ENCODE measurements around the gene KSR2. TPM values are rescaled to one million over a fixed set of nuclear protein-coding genes. Genes with fewer than 3 reads are reported as not detected.

KSR2 gene
- total RNA-seq, 2 donors from 2014 or later = 0.07 to 0.08 TPM

DNA sequence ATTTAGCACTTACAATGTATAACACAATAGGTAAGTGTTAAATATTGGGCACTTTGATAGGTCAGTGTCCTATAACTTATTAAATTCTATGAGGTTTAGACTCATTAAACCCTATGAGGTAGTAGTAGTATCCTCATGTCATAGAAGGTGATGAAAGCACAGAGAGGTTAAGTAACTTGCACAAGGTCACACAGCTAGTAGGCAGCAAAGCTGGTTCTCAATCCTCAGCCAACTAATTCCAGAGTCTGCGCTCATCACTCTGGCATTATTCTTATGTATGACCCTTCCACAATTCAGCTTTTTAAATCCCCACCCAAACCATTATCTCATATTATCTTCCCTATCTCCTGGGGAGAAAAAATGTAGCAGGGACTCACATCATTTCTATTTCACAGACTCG is 141.1 kb downstream of the KSR2 start:
- Histone ChIP-seq H3K27ac (no peak overlapping the region), H3K4me3 (no peak overlapping the region), H3K9me3 (peaks cover 0 to 13% of the 10 kb centered on the region in 2 donors), H3K27me3 (no peaks in the 10 kb centered on the region), H3K36me3 (no peaks in the 10 kb centered on the region), H3K4me1 (no peaks in the 10 kb centered on the region)
- TF ChIP-seq, protein P1, sequence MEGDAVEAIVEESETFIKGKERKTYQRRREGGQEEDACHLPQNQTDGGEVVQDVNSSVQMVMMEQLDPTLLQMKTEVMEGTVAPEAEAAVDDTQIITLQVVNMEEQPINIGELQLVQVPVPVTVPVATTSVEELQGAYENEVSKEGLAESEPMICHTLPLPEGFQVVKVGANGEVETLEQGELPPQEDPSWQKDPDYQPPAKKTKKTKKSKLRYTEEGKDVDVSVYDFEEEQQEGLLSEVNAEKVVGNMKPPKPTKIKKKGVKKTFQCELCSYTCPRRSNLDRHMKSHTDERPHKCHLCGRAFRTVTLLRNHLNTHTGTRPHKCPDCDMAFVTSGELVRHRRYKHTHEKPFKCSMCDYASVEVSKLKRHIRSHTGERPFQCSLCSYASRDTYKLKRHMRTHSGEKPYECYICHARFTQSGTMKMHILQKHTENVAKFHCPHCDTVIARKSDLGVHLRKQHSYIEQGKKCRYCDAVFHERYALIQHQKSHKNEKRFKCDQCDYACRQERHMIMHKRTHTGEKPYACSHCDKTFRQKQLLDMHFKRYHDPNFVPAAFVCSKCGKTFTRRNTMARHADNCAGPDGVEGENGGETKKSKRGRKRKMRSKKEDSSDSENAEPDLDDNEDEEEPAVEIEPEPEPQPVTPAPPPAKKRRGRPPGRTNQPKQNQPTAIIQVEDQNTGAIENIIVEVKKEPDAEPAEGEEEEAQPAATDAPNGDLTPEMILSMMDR (IDR thresholded peaks at IDR 0.05) = no peak
- no peak for DNase-seq (ENCODE audit: low spot score)

DNA sequence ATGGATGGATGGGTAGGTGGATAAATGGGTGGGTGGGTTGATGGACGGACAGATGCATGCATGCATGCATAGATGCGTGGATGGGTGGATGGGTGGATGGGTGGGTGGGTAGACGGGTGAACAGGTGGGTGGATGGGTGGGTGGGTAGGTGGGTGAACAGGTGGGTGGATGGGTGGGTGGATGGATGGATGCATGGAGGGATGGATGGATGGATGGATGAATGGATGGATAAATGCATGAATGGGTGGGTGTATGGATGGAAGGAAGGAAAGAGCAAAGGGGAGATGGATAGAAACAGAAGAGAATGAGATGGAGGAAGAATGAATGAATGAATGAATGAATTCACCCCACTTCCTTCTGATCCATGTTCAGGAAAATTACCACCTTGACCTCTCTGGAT is 143.0 kb downstream of the KSR2 start:
- no peaks in the 10 kb centered on the region for H3K36me3 ChIP-seq
- TF ChIP-seq, protein P1 (IDR thresholded peaks at IDR 0.05) = no peak
- H3K4me3 ChIP-seq = no peak overlapping the region

DNA sequence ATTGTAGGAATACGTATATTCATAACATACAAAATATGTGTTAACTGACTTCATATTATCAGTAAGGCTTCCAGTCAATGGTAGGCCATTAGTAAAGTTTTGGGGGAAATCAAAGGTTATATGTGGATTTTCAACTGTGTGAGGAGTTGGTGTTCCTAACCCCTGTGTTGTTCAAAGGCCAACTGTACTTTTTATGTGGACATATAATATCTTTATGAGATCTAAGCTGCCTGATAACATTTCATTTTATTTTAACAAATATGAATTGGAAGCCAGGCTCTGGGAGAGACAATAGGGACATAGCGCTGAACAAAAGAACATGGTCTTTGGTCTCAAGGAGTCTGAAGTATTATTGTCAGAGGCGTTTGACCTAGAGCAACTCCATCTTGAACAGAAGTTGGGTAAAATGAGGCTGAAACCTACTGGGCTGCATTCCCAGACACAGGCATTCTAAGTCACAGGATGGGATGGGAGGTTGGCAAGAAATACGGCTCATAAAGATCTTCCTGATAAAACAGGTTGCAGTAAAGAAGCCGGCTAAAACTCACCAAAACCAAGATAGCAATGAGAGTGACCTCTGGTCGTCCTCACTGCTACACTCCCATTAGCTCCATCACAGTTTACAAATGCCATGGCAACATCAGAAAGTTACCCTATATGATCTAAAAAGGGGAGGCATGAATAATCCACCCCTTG is 147.2 kb downstream of the KSR2 start:
- DNase-seq (ENCODE audit: low spot score) = no peak
- H3K27ac ChIP-seq = no peak overlapping the region
- H3K27me3 ChIP-seq = no peaks in the 10 kb centered on the region
- no peaks in the 10 kb centered on the region for H3K4me1 ChIP-seq
- H3K9me3 ChIP-seq = no peaks in the 10 kb centered on the region
- H3K4me3 ChIP-seq = no peak overlapping the region
- H3K36me3 ChIP-seq = no peaks in the 10 kb centered on the region
- TF ChIP-seq, protein P1 (IDR thresholded peaks at IDR 0.05) = no peak

More for the DNA sequence above, 143.0 kb downstream of the KSR2 start:
- no peaks in the 10 kb centered on the region for H3K27me3 ChIP-seq
- no peak overlapping the region for H3K27ac ChIP-seq
- no peak for DNase-seq (ENCODE audit: low spot score)
- no peaks in the 10 kb centered on the region for H3K4me1 ChIP-seq
- peaks cover 0 to 13% of the 10 kb centered on the region in 2 donors for H3K9me3 ChIP-seq

DNA sequence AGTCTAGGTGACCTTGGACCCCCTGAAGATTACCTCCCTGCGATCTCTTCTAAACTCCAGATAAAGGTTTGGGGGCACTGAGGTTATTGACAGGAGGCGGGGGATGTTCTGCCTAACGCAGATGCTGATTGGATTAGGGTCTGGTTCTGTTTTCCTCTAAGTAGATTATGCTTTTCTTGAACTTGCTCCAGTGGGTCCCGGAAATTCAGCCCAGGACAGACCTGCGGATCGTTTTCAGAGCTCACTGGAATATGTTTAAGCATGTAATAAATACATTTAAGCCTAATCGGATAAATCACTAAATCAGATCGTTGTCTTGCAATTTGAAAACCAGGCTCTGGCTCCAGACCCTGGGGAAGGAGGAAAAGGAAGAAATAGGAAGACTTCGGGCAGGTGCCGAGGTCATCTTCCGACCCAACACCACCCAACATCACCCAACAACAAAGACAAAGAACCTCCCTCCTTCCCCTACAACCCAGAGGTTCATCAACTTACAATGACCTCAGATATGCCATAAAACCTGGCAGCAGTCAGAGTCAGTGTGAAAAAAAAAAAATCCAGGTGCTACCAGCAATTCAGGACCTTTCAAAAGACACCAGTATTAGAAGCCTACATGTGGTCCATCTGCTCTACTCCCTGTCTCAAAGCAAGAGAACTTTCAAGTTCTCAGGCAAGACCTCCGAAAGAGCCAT is 148.4 kb downstream of the KSR2 start:
- H3K4me1 ChIP-seq = no peaks in the 10 kb centered on the region
- no peaks in the 10 kb centered on the region for H3K9me3 ChIP-seq
- no peaks in the 10 kb centered on the region for H3K36me3 ChIP-seq
- H3K4me3 ChIP-seq = no peak overlapping the region
- H3K27me3 ChIP-seq = no peaks in the 10 kb centered on the region
- TF ChIP-seq, protein P1 (IDR thresholded peaks at IDR 0.05) = no peak
- H3K27ac ChIP-seq = no peak overlapping the region
- no peak for DNase-seq (ENCODE audit: low spot score)

DNA sequence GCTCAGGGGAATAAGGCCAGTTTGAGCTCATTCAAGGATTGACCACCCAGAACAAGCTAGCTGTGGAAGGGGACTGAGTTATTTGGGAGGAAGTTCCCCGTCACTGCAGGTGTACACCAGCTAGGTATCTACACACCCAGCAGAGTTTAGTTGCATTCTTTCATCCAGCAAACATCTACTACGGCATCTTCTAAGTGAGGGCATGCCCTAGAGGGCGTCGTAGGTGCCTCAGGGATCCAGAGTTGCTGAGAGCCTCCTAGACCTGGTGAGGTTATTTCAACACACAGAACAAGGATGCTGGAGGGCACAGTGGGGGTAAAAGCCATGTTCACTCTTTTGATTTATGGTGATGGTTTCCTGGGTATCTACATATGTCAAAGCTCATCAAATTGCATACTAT is 149.6 kb downstream of the KSR2 start:
- Histone ChIP-seq H3K4me1 (no peaks in the 10 kb centered on the region), H3K9me3 (no peaks in the 10 kb centered on the region), H3K36me3 (no peaks in the 10 kb centered on the region), H3K4me3 (no peak overlapping the region), H3K27ac (no peak overlapping the region), H3K27me3 (no peaks in the 10 kb centered on the region)
- no peak for DNase-seq (ENCODE audit: low spot score)
- TF ChIP-seq, protein P1 (IDR thresholded peaks at IDR 0.05) = no peak

Measured in right atrium auricular region (tissue), 2 donors.